Pulmonary artery endothelial cell (primary cell): Measurements from ENCODE around the gene HSPA12B. TPM values are rescaled to one million over a fixed set of nuclear protein-coding genes. Genes with fewer than 3 reads are reported as not detected.

Source experiments
- DNase-seq: peaks from one replicate; pipeline ENCODE4 v3.0.0-alpha.2; 2011; ENCODE audit warnings: low read depth, low spot score
- total RNA-seq: library from RNA; depleted of rRNA; stranded (reverse); fragments of >200 nt; gene quantifications from 2 replicates; pipeline ENCODE4 v1.2.3, GENCODE V29; 2014

Gene HSPA12B
- total RNA-seq, 1 donor from 2014 or later = 7.9 TPM

DNA sequence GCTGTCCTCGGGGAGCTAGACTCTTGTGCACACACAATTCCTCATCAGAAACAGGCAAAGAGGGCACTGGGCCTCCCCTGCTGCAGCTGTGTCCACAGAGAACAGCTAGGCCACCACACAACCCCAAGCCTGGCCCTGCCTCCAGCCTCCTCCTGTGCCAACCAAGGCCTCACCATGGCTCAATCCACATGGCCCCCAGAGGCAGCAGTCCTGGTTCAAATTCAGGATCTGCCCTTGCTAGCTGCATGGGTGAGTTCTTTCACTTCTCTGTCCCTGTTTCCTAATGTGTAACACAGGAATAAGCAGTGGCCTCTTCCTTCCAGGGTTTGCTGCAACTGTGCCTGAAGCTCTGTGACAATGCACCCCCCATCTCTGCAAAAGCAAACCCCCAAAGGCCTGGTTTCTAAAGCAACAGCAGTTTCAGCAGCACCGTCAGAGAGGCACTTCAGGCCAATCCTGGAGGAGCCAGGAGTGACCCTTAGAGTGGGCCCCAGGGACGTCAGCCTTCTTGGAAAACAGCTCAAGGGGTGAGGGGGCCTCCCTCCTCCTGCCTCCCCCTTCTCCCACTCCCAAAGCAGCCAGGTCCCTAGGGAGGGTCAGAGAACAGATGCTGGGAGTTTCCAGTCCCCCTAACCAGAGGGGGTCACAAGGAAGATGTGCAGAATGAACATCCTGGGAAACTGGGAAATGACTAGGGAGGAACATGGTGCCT, 32.8 kb downstream of the HSPA12B start:
- DNase-seq = no peak

DNA sequence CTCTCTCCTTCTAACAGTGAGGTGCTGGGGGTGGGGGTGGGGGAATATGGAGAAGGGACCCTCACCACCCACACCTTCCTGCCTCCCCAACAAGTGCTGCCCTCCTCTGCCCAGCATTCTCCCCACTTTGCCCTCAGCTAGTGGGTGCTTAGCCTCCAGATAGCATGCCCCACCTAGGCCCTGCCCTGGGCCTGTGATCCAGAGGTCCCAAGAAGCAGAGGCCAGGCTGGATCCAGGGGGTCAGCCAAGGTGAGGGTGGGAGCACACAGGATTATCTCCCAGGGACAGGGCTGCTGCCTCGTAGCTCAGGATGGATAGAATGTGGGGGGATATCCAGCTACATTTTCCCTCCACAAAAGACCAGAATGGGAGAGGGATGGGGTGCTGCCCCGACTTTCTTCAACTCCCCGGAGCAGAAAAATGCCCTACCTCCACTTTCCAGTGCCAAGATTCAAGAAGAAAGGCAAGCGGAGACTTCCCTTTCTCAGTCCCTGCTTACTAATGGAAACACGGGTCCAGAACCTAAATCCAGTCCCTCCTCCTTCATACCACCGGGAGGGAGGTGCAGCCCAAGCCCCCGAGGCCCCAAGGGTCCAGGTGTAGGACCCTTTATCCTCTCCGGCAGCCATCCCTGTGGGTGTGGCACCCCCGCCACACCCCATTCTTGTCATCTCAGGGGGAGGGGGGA, 34.1 kb downstream of the HSPA12B start:
- DNase-seq = no peak

DNA sequence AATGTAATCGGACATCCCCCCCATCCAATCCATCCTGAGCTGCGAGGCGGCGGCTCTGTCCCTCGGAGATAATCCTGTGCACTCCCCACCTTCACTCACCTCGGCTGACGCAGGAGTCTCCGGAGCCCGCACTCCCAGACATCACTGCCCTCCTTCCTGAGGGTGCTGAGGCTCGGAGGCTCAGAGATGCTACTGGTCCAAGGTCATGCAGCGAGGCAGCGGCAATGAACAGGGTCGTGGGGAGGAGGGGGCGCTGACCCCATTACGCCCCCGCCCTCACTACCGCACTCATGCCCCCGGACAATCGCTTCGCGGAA, 34.6 kb downstream of the HSPA12B start:
- DNase-seq = no peak

DNA sequence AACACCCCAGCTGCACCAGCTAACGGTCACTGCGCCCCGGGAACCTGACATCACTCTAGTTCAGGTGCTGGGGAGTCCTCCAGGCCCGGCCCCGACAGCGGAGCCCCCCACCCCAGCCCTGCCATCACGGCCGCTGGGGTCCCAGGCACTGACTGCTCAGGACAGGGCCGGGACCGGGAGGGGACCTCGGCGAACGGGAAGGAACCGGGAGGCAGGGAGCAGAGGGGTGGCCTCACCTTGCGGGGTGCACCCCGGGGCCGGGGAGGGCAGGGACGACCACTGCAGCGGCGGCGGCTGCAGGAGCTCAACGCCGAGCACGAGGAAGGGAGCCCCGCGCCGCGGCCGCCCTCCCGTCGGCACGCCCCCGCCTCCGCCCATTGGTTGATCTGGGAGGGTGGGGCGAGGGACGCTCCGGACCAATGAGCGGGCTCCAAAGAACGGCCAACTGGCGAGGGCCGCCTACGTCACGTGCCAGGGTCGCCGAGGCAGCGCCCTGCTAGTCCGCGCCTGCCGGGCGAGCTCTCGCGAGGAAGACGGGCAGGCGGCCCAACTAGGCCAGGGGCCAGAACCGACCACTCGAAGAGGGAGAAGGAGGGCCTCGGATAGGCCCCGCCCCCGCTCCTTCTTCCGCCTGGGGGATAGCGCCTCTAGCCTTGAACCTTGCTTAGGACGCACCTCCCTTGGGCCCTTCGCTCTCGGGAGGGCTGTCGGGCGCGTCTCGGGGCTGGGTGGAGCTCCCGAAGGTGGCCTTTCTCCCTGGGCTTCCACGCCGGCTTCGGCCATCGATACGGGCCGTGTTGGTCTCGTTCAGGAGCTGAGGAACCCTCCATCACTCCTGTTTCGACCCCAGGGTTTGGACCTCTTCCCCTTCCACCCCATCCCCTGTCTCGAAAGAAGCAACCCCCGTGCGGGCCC, 35.2 kb downstream of the HSPA12B start, which contains the start of gene ADISSP:
ADISSP (minus strand) TSS at position 327 of the 915 bp plus-strand sequence. CDS start 7,653 bp downstream, outside the sequence.
- peak; percentile 94 for DNase-seq

DNA sequence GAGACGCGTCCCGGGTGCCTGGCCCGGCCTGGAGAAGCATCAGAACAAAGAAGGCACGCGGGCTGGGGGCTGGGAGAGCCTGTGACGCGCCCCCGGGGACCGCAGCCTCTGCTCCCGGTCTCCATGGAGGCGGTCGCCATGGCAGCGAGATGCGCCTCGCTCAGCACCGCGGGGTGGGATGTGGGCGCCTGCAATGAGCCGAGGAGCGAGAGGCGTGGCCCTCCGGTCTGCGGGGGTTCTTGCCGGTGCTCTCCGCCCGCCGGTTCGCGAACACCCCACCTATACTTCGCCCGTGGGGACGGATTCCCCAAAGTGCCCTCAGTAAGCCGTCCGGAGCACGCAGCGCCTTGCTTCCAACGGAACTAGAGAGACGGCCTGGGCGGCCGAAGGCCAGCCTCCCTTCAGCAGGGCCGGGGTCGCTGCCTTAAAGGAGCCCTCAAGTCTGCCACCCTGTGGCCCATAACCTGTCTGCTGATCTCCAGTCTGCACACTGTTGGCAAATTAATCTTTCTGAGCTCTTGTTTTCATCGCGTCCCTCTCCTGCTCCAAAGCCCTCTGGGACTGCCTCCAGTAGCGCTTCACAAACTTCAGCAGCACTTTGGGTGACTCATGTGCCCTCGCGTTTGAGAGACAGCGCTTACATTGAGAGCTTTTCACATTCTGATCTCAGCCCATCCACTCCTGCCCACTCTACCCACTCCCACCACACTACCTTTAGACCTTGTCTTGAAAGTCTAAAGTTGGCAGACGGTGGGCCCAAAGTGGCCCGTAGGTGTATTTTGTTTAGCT, 36.1 kb downstream of the HSPA12B start:
- no peak for DNase-seq

DNA sequence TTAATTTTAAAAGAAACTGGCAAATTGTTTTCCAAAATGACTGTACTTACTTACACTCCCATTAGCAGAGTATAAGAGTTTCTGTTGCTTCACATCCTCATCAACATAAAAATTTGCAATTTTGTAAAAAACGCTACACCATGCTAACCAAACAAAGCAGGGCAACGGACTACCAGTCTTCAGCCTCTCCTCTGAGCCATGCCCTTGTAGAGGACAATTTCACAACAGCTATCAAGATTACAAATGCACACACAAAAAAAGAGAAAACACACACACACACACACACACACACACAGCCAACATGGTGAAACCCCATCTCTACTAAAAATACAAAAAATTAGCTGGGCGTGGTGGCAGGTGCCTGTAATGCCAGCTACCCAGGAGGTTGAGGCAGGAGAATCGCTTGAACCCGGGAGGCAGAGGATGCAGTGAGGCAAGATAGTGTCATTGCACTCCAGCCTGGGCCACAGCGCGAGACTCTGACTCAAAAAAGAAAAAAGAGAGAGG, 39.1 kb downstream of the HSPA12B start:
- no peak for DNase-seq

DNA sequence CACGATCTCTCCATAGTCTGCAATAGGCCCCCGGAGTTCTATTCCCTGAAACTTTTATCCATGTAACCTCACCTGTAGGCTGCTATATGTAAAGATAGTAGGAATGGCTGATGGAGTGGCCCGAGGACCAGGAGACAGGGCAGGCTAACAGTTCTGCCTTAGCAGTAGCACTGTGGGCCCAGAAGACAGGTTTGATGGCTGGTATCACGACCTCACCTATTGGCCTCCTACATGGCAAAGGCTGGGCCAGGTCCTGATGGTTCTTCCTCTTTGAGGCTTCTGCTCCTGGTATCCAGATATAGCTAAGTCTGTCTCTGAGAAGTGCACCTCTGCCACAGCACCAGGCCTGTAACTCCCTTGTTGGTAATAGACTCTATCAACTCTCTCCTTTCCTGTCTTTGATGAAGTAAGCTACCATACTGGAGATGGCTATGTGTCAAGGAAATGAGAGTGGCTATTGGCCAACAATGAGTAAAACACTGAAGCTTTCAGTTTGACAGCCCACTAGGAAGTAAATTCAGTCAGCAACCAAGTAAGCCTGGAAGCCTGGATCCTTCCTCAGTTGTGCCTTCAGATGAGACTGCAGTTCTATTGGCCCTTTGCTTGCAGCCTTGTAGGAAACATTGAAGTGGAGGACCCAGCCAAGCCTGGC, 43.1 kb downstream of the HSPA12B start:
- no peak for DNase-seq

DNA sequence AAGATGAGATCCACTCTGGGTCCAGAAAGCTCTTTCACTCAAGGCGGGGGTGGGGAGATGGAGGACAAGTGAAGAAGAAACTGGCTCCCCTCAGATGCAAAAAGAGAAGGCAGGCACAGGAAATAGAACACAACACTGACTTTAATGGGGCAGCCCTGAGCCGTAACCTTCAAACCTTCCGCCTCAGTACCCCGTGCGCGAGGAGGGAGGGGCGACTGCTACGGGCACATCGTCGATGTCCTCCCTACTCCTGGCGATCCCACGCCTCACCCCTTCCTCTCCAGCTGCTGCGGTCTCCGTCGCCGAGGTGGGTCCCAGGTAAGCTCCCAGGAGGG, 44.9 kb downstream of the HSPA12B start:
- no peak for DNase-seq

DNA sequence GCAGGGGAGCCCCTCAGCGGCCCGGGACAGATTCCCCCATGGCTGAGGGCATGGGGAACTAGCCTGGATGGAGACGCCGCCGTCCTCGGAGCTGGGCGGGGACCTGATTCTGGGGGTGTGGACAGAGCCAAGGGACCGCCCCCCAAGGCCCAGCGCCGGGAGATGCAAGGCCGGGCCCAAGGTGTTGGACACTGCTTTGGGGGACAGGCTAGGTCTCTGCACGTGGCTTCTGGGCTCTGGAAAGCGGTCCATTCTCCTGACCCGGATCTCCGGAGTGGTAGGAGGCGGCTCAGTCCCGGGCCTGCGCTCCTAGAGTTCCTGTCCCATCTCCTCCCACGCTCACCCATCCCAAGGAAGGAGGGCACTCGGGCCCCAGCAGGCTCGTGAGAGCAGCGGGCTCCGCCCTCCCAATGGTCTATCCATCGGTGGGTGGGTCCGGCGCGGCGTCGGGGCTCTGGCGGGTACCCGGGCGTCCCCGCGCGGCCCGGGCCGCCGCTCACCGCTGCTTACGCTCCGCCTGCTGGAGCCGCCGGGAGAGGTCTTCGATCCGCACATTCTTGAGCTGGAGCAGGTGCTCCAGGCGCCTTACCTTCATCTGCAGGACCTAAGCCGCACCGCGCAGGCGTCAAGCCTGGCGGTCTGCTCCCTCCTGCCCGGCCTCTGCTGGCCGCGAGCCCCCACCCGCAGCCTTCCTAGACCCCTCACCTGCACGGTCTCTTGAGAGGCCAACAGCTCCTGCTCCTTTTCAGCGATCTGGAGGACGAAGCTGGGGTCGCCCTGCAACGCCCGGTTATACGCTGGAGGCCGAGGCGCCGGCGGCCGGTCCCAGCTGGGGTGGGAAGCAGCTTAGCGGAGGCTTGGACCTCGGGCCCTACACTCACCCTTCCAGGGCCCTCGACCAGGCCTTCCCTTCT, 45.5 kb downstream of the HSPA12B start:
- DNase-seq = no peak

DNA sequence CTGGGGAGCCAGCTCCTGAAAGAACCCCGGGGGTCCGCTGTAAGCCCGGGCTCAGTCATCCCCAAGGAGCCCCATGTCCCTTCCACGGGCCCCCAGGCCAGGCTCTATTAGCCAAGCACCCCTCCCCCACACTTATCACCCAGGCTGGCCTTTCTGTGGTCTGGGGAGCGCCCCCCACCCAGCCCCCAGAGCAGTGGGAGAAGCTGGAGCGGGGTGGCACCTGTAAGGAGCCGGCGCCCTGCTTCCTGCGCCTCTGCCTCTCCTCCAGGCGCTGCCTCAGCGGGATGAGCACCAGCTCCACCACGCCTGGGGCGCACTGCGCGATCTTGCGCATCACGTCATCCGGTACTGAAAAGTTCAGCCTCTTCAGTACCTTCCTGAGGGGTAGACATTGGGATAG, 46.5 kb downstream of the HSPA12B start:
- no peak for DNase-seq

DNA sequence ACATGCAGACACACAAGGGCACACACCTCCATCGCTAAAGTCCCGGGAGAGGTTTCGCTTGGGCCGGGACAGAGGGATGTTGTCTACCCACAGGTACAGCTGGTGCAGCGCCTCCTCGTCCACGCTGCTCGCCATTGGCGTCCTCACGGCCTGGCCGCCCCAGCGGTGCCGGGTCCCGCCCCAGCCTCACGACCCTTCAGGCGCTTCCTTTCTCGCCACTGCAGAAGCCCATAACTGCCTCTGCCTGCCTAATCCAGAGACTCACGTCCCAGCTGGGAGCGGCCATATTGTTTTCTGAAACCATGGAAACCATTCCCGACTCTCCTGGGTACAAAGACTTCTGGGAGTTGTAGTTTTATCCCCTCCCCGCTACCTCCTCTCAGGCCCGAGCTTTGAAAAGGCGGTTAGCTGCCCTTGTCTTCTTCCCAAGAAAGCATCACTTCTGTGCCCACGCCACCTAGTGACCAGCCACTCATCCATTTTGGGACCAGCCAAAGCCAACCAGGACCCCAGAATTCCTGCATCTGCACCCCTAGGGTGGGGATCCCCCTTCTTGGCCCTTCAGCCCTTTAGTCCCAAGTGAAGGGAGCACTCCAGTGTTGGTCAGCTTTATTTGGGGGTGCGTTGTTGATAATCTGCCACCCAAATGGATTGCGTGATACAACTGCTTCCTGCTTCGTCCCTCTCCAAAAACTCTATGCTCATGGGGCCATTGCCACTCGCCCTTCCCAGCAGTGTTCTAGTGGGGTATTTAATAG, 48.8 kb downstream of the HSPA12B start, which contains the start of gene SPEF1:
SPEF1 (minus strand) TSS at position 296 of the 758 bp plus-strand sequence; CDS start at position 135, 161 bp downstream.
- peak; percentile 67 for DNase-seq

DNA sequence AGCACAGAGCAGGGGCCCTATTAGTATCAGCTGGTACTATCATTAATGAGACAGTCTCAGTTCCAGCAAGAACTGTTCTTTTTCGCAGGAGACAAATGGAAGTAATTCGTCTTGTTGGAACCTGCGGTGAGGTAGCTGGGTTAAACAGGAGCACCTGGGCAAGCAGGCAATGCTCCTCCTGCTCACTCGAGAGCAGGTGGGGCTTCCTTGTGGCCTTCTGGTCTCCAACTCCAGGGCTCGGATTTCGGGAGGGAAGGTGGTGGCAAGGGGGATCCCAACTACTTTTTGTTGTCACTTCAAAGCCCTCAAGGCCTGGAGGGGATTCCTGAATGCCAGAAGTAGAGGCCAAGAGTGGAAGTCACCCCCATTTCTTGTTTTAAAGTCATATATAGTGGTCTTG, 50.1 kb downstream of the HSPA12B start:
- no peak for DNase-seq

DNA sequence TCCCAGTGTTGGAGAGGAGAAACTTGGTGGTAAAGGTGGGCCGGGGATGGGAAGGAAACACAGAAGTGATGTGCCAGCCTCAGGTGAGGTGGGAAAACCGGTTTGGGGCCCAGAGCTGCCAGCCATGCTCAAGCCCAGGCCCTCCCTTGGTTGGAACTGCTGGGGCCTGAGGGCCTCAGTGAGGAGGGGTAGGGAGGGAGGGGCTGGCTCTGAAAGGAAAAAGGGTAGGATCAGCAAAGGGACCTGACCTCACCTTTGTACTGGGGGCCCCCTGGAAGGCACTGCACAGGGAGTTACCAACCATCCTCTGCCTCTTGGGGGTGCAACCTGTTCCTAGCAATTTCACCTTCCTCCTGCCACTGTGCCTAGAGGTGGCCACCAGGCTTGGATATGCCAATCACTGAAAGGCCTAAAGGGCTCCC, 50.6 kb downstream of the HSPA12B start:
- DNase-seq = no peak

DNA sequence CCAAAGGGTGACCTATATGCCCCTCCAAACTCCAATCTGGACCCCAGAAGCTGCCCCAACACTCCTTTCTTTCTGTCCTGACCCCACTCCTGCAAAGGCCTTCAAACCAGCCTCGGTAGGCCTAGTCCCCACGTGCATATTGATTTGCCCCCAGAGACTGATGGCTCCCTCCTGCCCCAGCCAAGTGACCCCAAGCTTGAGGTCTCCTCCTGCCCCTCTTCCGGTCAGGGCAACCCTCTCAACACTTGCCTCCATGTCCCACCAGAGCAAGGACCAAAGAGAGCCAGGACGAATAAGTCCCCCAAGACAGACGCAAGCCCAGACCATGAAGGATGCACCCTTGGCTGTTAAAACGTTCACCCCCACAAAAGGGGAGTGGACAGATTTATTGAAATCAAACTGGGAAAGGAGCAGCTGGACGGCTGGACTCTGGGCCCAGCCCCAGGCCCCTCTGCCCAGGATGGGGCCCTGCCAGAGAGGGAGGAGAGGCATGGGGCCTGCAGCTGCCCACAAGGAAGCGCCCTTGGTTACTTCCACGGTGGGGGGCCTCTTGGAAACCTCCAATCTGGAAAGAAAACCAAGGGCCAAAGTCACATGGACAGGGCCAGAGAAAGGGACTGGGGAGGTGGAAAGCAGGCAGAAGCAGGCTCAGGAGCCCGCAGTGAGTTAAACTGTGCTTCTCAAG, 51.2 kb downstream of the HSPA12B start:
- no peak for DNase-seq

DNA sequence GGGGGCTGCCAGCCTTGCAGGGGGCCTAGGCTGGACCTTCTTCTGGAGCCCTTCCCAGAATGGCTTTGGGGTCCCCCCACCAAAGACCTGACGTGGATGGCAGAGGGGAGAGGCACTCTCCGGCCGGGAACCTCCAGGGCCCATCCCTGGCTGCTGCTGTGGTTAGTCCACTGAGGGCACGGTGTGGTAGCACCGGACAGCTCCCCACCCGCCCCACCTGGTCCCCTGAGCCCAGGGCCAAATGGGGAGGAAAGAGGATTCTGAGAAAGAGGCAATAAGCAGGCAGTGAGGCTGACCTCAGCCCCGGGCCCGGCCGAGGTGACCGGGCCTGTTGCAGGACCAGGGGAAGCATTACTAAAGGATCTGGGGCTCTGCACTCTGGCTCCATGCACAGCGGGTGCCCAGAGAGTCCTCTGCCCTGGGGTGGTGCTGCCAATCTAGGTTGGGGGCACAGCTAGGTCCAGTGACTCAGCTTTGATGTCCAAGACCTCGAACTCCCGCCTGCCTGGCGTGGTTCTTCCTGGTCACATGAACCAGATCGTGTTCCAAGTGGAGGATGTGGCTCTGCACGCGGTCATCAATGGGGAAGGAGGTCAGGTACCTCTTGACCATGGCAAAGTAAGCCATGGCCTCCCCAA, 51.9 kb downstream of the HSPA12B start:
- DNase-seq = no peak

DNA sequence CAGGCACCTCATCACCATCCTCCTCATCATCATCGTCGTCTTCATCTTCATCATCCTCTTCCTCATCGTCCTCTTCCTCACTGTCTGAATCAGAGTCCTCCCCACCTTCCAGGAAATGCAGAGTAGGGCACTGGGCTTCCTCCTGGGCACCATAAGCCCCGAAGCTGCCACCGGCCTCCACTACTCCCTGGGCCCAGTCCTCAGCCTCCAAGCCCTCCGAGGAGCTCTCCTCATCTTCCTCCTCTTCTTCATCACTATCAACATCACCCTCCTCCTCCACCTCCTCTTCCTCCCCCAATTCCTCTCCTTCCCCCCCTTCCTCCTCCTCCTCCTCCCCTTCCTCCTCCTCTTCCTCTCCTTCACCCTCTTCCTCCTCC, 52.4 kb downstream of the HSPA12B start:
- no peak for DNase-seq

DNA sequence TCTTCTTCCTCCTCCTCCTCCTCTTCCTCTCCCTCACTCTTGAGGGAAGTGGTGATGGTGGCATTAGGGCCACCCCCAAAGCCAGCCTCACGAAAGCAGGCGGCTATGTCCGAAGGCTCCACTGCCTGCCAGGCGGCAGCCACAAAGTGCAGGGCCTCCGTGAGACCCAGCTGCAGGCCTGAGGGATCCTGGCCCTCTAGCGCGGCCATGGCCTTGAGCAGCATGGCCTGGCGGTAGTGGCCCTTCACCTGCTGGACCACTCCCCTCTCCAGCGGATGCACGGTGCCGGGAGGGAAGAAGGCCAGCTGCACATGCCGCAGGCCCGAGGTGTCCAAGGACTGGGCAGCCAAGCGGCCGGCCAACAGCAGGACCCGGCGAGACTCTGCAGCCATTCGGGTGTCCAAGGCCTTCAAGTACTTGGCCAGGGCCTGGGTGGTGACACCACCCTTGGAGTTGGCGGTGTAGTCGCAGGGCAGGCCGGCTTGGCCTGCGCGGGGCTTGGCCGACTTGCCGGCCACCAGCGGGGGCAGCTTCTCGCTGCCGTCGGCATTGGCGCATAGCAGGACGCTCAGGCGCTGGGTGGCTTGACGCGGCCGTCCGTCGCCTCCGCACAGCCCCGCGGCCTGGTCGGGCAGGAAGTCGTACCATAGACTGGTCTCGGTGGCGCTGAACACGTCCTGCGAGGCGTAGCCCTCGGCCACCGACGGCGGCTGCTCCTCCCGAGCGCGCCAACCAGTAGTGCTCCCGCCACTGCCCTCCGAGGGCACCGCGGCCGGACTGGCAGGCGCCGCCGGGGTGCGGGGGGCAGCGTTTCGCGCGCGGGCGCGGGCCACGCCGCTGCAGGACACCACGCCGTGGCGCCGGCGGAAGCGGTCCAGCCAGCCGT, 53.0 kb downstream of the HSPA12B start:
- DNase-seq = no peak
